GM12878 (cell line): ENCODE results near the gene IGSF22.

ENCODE experiments used
- BHLHE40 ChIP-seq, 2 experiments: fragments of 450-650 bp in 1 of 2; IDR thresholded peaks; 2 replicates each; pipeline ENCODE4 v1.6.1; 2011 to 2017; ENCODE audit warnings: low read depth in 2 of 2, borderline replicate concordance in 1 of 2, improper control_type of control experiment in 1 of 2, low read length in 1 of 2, mild to moderate bottlenecking in 1 of 2
- CREM ChIP-seq: IDR thresholded peaks from 2 replicates; pipeline ENCODE4 v1.6.1; 2014; ENCODE audit warnings: antibody characterized with exemption, low read depth
- CTCF ChIP-seq, 3 experiments: IDR thresholded peaks in 2 of 3; conservative IDR thresholded peaks in 1 of 3; 2 replicates each; pipeline ENCODE4 v1.5.1; 2011; ENCODE audit warnings: low read depth in 3 of 3, low read length in 3 of 3, mild to moderate bottlenecking in 3 of 3, control low read depth in 2 of 3, moderate library complexity in 2 of 3, inconsistent platforms in 1 of 3, mixed read lengths in 1 of 3; ENCODE audit not compliant: control insufficient read depth in 2 of 3, insufficient read depth in 1 of 3; ENCODE audit errors: extremely low read depth in 1 of 3
- KDM1A ChIP-seq: fragments of 200-600 bp; sonication (generic); IDR thresholded peaks from 2 replicates; pipeline ENCODE4 v1.6.1; 2016; ENCODE audit warnings: borderline replicate concordance
- NR2C1 ChIP-seq: fragments of 450-650 bp; IDR thresholded peaks from 2 replicates; pipeline ENCODE4 v1.6.1; 2017; ENCODE audit warnings: antibody characterized with exemption, mild to moderate bottlenecking, moderate library complexity
- POLR2A ChIP-seq: IDR thresholded peaks from 2 replicates; pipeline ENCODE4 v1.6.1; 2011; ENCODE audit warnings: low read depth, mild to moderate bottlenecking, low read length
- ZNF592 ChIP-seq: fragments of 450-650 bp; IDR thresholded peaks from 2 replicates; pipeline ENCODE4 v1.6.1; 2017; ENCODE audit warnings: mild to moderate bottlenecking, moderate library complexity

GRCh38 chr11:18669711-18670110 lies 56.3 kb downstream of the IGSF22 start:
- TF ChIP-seq CREM (no peak), NR2C1 (no peak), CTCF (IDR thresholded peaks at IDR 0.05 in 2 of 3, conservative IDR thresholded peaks at IDR 0.05 in 1 of 3; ENCODE audit: control insufficient read depth in 2 of 3, extremely low read depth in 1 of 3, insufficient read depth in 1 of 3, low read depth in 3 of 3, low read length in 3 of 3) (no peak), KDM1A (no peak), POLR2A (no peak), BHLHE40 (IDR thresholded peaks at IDR 0.05; ENCODE audit: borderline replicate concordance in 1 of 2, low read depth in 2 of 2, low read length in 1 of 2) (no peak), ZNF592 (no peak)
